ENCODE measurements around the gene SLC4A7.

GRCh38 chr3:27354161-27354560, 130.0 kb downstream of the SLC4A7 start:
- TF ChIP-seq CTCF (IDR thresholded peaks at IDR 0.05; ENCODE audit: extremely low read depth in 1 of 2, insufficient read depth in 1 of 2, low read depth in 1 of 2, low read length in 2 of 2) (no peak), POLR2A (IDR thresholded peaks at IDR 0.05; ENCODE audit: low read depth, low read length) (no peak), POLR2AphosphoS5 (IDR thresholded peaks at IDR 0.05; ENCODE audit: insufficient read depth, low read depth, low read length) (no peak)

Data from endothelial cell of umbilical vein (primary cell).